Stimulated activated naive CD8-positive, alpha-beta T cell treated with anti-CD3 and anti-CD28 coated beads, Interleukin-15, amount 100 ng/mL, for 72 hours (primary cell): Measurements from ENCODE around the gene CLSTN1.
A peak's percentile ranks its signal among the peaks of the same experiment; 100 is the strongest.
"Not testable (repeated sequence)": the region's sequence is repeated elsewhere in the genome, so short reads cannot be mapped to it uniquely, and the experiment has no call there.

Experiments
- ATAC-seq: fragments of 150-1000 bp; cut with Tn5 transposase; 2 replicates; pipeline ENCODE4 v1.10.0; 2021; ENCODE audit warnings: mild to moderate bottlenecking, moderate library complexity
- DNase-seq, 2 donors: peaks; one replicate each; pipeline ENCODE4 v3.0.0; 2021 to 2022
- H3K27ac Mint-ChIP-seq, 2 donors: one replicate each; pipeline ENCODE4 v1.8.0; 2022; ENCODE audit warnings: mild to moderate bottlenecking in 2 of 2, mixed read lengths in 2 of 2, moderate library complexity in 2 of 2
- H3K27me3 Mint-ChIP-seq: one replicate; pipeline ENCODE4 v1.8.0; 2022; ENCODE audit warnings: mixed read lengths
- H3K4me1 Mint-ChIP-seq: one replicate; pipeline ENCODE4 v1.8.0; 2022; ENCODE audit warnings: mild to moderate bottlenecking, mixed read lengths
- H3K4me3 Mint-ChIP-seq, 2 donors: one replicate each; pipeline ENCODE4 v1.8.0; 2022; ENCODE audit warnings: mild to moderate bottlenecking in 2 of 2, mixed read lengths in 2 of 2, moderate library complexity in 1 of 2
- H3K9me3 Mint-ChIP-seq, 2 donors: one replicate each; pipeline ENCODE4 v1.8.0; 2022; ENCODE audit warnings: mixed read lengths in 2 of 2

Gene CLSTN1

GRCh38 chr1:9753121-9753531 lies 70.6 kb downstream of the CLSTN1 start:
- H3K9me3 Mint-ChIP-seq: no peaks in the 10 kb centered on the region
- no peak overlapping the region for H3K27ac Mint-ChIP-seq

DNA sequence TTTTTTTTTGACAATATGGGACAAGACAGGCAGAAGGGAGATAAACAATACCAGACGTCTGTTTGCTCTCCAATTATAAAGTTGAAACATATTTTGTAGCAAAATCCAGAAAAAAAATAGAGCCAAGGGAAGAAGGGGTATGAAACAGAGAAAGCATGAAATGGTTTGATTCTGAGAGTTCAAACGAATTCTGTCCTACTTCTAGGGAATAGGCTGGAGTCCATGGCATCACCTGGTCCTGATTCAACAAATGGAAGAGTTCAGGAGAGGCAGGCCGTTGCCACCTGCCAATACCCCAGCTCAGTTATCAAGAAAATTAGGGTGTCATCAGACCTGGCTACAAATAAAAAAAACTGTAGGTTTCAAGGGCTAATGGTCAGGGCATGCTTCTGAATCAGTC lies 71.8 kb downstream of the CLSTN1 start:
- ATAC-seq: no peak
- Mint-ChIP-seq H3K9me3 (no peaks in the 10 kb centered on the region), H3K27ac (no peak overlapping the region), H3K4me3 (no peak overlapping the region), H3K27me3 (no peaks in the 10 kb centered on the region), H3K4me1 (peaks cover 6% of the 10 kb centered on the region)
- DNase-seq: no peak

More at GRCh38 chr1:9753121-9753531, 70.6 kb downstream of the CLSTN1 start:
- DNase-seq: no peak
- no peak for ATAC-seq
- H3K4me1 Mint-ChIP-seq: peaks cover 6% of the 10 kb centered on the region
- no peaks in the 10 kb centered on the region for H3K27me3 Mint-ChIP-seq
- no peak overlapping the region for H3K4me3 Mint-ChIP-seq

DNA sequence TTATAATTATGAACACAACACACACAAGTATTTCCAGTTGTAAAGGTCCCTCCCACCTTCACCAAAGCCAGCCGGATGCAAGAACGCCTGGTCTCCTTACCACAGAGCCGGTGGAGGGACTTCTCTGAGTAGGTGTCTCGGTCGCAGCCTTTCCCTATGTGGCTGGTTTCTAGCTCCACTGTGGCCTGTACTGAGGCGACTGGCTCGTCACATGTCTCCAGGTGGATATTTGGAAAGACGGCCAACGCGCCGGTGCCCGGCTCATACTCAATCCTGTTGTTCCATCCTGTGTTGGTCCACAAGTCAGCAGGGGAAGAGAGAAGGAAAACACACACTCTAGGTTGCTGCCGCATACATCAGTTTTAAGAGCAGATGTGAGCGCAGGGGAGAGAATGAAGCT lies 74.4 kb downstream of the CLSTN1 start:
- no peak for DNase-seq
- Mint-ChIP-seq H3K27me3 (no peaks in the 10 kb centered on the region), H3K27ac (no peak overlapping the region), H3K4me3 (no peak overlapping the region), H3K4me1 (peaks cover 6% of the 10 kb centered on the region), H3K9me3 (no peaks in the 10 kb centered on the region)
- no peak for ATAC-seq

- not testable (repeated sequence) for H3K4me3 Mint-ChIP-seq, H3K4me1 Mint-ChIP-seq, H3K27ac Mint-ChIP-seq, ATAC-seq, H3K27me3 Mint-ChIP-seq, H3K9me3 Mint-ChIP-seq, DNase-seq
Observed at GRCh38 chr1:9748391-9748790, 75.4 kb downstream of the CLSTN1 start.

- ATAC-seq (no peak), DNase-seq (no peak)
- Mint-ChIP-seq H3K4me1 (no peaks in the 10 kb centered on the region), H3K27me3 (no peaks in the 10 kb centered on the region), H3K9me3 (no peaks in the 10 kb centered on the region), H3K27ac (no peak overlapping the region), H3K4me3 (no peak overlapping the region)
Observed at GRCh38 chr1:9746651-9747050, 77.1 kb downstream of the CLSTN1 start.

DNA sequence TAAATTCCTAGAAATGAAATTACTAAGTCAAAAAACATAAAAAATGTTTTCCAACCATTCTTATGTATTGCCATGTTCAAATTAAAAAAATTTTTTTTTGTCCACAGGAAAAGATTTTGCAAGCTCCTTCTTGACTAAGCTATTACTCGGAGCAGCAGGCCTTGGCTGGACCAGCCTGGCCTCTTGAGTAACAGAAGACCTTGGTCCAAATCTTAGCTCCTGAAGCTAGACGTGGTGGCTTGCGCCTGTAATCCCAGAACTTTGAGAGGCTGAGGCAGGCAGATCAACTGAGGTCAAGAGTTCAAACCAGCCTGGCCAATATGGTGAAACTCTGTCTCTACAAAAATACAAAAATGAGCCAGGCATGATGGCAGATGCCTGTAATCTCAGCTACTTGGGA lies 77.6 kb downstream of the CLSTN1 start:
- ATAC-seq (no peak), DNase-seq (no peak)
- Mint-ChIP-seq H3K4me3 (no peak overlapping the region), H3K27me3 (no peaks in the 10 kb centered on the region), H3K9me3 (no peaks in the 10 kb centered on the region), H3K4me1 (no peaks in the 10 kb centered on the region), H3K27ac (no peak overlapping the region)

- no peaks in the 10 kb centered on the region for H3K4me1 Mint-ChIP-seq
- H3K27me3 Mint-ChIP-seq: no peaks in the 10 kb centered on the region
- DNase-seq: no peak
- no peak for ATAC-seq
- no peaks in the 10 kb centered on the region for H3K9me3 Mint-ChIP-seq
- H3K4me3 Mint-ChIP-seq: no peak overlapping the region
- no peak overlapping the region for H3K27ac Mint-ChIP-seq
Observed at GRCh38 chr1:9744106-9744799, 79.5 kb downstream of the CLSTN1 start.

DNA sequence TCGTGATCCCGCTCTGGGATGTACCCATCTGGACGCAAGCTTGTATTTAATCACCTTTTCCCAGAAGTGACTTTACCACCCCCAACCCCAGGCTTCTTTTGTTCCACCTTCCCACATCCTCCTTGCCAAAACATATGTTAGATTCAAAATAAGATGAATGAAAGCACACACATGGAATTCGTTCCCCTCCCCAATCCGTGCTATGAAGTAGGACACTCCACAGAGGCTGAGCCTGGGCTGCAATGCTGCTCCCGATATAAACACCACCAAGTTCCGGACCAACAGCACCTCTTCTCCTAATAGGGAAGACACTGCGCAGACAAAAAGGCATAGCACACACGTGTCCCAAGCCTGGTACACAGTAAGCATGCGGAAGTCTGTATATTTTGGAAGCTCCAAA lies 86.1 kb downstream of the CLSTN1 start:
- ATAC-seq (no peak), DNase-seq (no peak)
- H3K4me3 Mint-ChIP-seq: peak overlapping the region in 1 of 2 donors; percentile 10
- no peaks in the 10 kb centered on the region for H3K27me3 Mint-ChIP-seq
- peaks cover 38% of the 10 kb centered on the region for H3K4me1 Mint-ChIP-seq
- no peaks in the 10 kb centered on the region for H3K9me3 Mint-ChIP-seq
- H3K27ac Mint-ChIP-seq: peak overlapping the region in 1 of 2 donors; percentile 61

DNA sequence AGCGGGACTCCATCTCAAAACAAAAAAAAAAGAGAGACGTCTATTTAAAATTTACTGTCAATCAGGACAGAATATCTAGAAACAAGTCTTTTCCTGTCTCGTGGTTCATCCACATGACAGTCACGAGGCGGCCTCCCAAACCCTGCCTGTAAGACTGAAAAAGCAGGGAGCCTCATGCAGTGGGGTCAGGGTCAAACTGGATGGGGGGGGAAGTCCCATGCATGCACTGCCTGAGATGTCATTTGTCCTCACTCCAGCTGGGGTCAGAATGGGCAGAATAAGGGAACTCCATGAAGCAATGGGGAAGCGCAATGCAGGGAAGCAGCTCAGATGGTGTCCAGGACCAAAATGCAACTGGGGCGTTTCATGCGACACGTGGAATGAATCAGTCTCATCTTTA lies 86.7 kb downstream of the CLSTN1 start:
- no peak for DNase-seq
- Mint-ChIP-seq H3K27ac (peak overlapping the region in 1 of 2 donors; percentile 56), H3K9me3 (no peaks in the 10 kb centered on the region), H3K4me3 (no peak overlapping the region), H3K4me1 (peaks cover 45% of the 10 kb centered on the region), H3K27me3 (no peaks in the 10 kb centered on the region)
- no peak for ATAC-seq

DNA sequence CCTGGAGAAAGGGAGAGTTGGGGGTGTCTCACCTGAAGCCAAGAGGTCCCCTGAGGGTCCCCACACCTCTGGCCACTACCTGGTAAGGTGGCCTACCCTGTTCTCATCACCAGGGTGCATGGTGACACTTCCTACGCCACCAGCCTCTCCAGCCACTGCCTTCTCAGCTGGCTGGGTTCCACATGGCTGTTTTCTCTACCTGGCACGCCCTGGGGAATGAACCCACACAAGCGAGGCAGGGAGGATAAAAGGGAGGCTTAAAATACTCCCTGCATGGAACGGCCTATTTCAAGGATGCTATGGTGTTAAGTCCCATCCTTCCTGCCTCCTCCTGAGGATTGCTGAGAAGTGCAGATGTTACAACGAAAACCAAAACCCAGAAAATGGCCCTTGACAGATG lies 87.5 kb downstream of the CLSTN1 start:
- H3K9me3 Mint-ChIP-seq: no peaks in the 10 kb centered on the region
- H3K4me1 Mint-ChIP-seq: peaks cover 53% of the 10 kb centered on the region
- no peak overlapping the region for H3K4me3 Mint-ChIP-seq
- no peak for ATAC-seq
- H3K27me3 Mint-ChIP-seq: no peaks in the 10 kb centered on the region
- peak overlapping the region in 1 of 2 donors; percentile 79 for H3K27ac Mint-ChIP-seq
- DNase-seq: no peak

DNA sequence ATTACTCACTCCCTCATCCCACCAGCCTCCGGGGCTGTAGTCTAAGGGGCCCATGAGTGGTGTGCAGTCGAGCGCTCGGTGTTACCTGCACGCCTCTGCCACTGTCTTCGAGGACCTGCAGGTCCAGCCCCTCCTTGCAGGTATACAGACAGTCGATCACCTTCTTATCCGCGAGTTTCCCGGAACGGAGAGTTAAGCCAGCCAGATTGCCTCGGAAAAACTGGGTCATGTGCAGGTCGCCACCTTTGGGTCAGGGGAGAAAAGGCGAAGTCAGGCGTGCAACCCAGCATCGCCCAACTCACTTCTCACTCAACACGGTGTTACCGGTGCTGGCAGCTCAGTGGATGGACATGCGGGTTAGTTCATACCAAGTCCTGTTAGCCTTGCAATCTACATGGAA lies 88.0 kb downstream of the CLSTN1 start:
- Mint-ChIP-seq H3K27ac (peak overlapping the region in 1 of 2 donors; percentile 79), H3K4me1 (peaks cover 57% of the 10 kb centered on the region), H3K9me3 (no peaks in the 10 kb centered on the region), H3K4me3 (no peak overlapping the region), H3K27me3 (no peaks in the 10 kb centered on the region)
- DNase-seq: no peak
- ATAC-seq: no peak

DNA sequence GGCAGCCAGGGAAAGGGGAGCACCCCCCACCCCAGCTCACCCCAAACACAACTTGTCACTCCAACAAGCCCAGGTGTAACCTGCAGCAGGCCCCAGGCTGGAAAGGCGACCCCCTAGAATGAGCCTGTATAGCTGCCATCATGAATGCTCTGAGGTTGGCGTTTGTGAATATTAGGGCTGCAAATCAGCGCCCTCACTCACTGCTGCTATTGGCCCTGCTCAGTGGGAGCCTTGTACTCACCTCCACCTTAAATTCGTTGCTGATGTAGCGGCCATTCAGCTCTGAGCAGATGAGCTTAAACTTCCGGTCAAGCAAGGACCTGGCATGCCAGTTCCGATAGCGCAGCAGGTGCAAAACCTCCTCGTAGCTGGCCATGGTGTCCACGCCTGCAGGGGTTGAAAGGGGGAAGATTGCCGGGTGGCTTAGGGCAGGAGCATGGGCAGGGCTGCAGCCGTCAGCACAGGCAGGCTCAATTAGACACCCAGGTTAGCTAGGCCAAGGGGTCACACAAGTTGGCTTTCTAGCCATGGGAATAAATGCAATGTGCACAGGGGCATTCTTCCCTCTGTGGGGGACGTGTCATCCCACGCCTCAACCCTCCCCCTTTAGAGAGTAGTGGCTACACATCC lies 90.5 kb downstream of the CLSTN1 start:
- peak overlapping the region in 1 of 2 donors; percentile 97 for H3K27ac Mint-ChIP-seq
- H3K4me3 Mint-ChIP-seq: no peak overlapping the region
- ATAC-seq: no peak

GRCh38 chr1:9732123-9732971 lies 91.4 kb downstream of the CLSTN1 start:
- peak overlapping the region; percentile 27 to 97 for H3K27ac Mint-ChIP-seq

More for the DNA sequence above, 90.5 kb downstream of the CLSTN1 start:
- peak in 1 of 2 donors; percentile 15 for DNase-seq
- H3K9me3 Mint-ChIP-seq: no peaks in the 10 kb centered on the region
- H3K27me3 Mint-ChIP-seq: no peaks in the 10 kb centered on the region
- peaks cover 80% of the 10 kb centered on the region for H3K4me1 Mint-ChIP-seq

DNA sequence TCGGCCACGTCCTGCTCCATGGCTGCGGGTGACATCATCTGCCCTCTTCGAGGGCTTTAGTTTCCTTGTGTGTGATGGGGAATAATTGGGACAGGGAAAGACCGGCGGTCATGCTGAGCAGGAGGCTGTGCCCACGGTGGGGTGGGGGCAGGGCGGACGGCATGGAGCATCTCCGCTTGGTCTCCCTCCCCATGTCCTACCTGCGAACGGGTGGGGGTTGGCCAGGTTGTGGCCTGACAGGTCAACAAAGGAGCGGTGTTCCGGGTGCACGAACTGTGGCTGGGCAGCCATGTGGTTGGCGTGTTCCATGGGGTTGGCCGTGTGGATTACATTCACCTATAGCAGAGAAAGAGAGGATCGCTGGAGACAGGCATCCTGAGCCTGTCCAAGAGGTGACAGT lies 92.2 kb downstream of the CLSTN1 start:
- peaks cover 82% of the 10 kb centered on the region for H3K4me1 Mint-ChIP-seq
- H3K9me3 Mint-ChIP-seq: no peaks in the 10 kb centered on the region
- H3K27ac Mint-ChIP-seq: peak overlapping the region; percentile 70 to 96
- H3K4me3 Mint-ChIP-seq: no peak overlapping the region
- ATAC-seq (no peak), DNase-seq (peak in 1 of 2 donors; percentile 14)
- no peaks in the 10 kb centered on the region for H3K27me3 Mint-ChIP-seq

More at GRCh38 chr1:9732123-9732971, 91.4 kb downstream of the CLSTN1 start:
- Mint-ChIP-seq H3K4me3 (no peak overlapping the region), H3K4me1 (peaks cover 80% of the 10 kb centered on the region), H3K27me3 (no peaks in the 10 kb centered on the region), H3K9me3 (no peaks in the 10 kb centered on the region)
- ATAC-seq (no peak), DNase-seq (peak in 1 of 2 donors; percentile 19)

- peak overlapping the region; percentile 24 to 96 for H3K27ac Mint-ChIP-seq
- H3K27me3 Mint-ChIP-seq: no peaks in the 10 kb centered on the region
- DNase-seq (peak in 1 of 2 donors; percentile 13), ATAC-seq (no peak)
- no peaks in the 10 kb centered on the region for H3K9me3 Mint-ChIP-seq
- peaks cover 84% of the 10 kb centered on the region for H3K4me1 Mint-ChIP-seq
- peak overlapping the region; percentile 31 to 71 for H3K4me3 Mint-ChIP-seq
Observed at GRCh38 chr1:9731051-9731537, 92.7 kb downstream of the CLSTN1 start.
